K562 (cell line): ENCODE data around the gene SLC40A1. TPM values are rescaled to one million over a fixed set of nuclear protein-coding genes. Genes with fewer than 3 reads are reported as not detected.
A peak's percentile ranks its signal among the peaks of the same experiment; 100 is the strongest.

ENCODE experiments used
- BACH1 ChIP-seq: fragments of 200-800 bp; sonication (Bioruptor generic); IDR thresholded peaks from 2 replicates; pipeline ENCODE4 v1.6.1; 2016; ENCODE audit warnings: missing genetic modification characterization, missing compliant biosample characterization
- BRD9 ChIP-seq: fragments of 450-650 bp; IDR thresholded peaks from 2 replicates; pipeline ENCODE4 v1.6.1; 2018; ENCODE audit warnings: low read depth; ENCODE audit not compliant: partially characterized antibody
- CREB1 ChIP-seq, 2 experiments: sonication (generic) in 1 of 2; formaldehyde crosslinking in 1 of 2; IDR thresholded peaks; 2 replicates each; pipeline versions ENCODE4 v1.6.1 to v1.8.0; 2012 to 2022; ENCODE audit warnings: inconsistent platforms in 1 of 2, mild to moderate bottlenecking in 1 of 2, missing genetic modification reagents in 1 of 2, moderate library complexity in 1 of 2
- CREM ChIP-seq: IDR thresholded peaks from 2 replicates; pipeline ENCODE4 v1.6.1; 2014; ENCODE audit warnings: antibody characterized with exemption, low read depth
- EP400 ChIP-seq: fragments of 450-650 bp; IDR thresholded peaks from 2 replicates; pipeline ENCODE4 v1.6.1; 2017; ENCODE audit warnings: antibody characterized with exemption, mild to moderate bottlenecking, moderate library complexity
- GATA2 ChIP-seq: sonication (generic); formaldehyde crosslinking; IDR thresholded peaks from 2 replicates; pipeline ENCODE4 v1.4.0; 2020; ENCODE audit warnings: mild to moderate bottlenecking, missing genetic modification reagents
- KDM5B ChIP-seq: fragments of 200-600 bp; sonication (generic); IDR thresholded peaks from 2 replicates; pipeline ENCODE4 v1.6.1; 2012; ENCODE audit warnings: low read depth, mild to moderate bottlenecking, moderate library complexity, low read length, control low read depth, inconsistent platforms; ENCODE audit not compliant: insufficient replicate concordance
- MLX ChIP-seq, 2 experiments: fragments of 450-650 bp in 1 of 2; sonication (generic) in 1 of 2; formaldehyde crosslinking; conservative IDR thresholded peaks; 2 replicates each; pipeline versions ENCODE4 v1.4.0 to v1.8.1; 2020 to 2022; ENCODE audit warnings: mild to moderate bottlenecking in 1 of 2, missing genetic modification reagents in 1 of 2
- PML ChIP-seq: IDR thresholded peaks from 2 replicates; pipeline ENCODE4 v1.6.1; 2012; ENCODE audit warnings: low read length, inconsistent platforms
- RBM34 ChIP-seq: fragments of 200-400 bp; formaldehyde crosslinking; IDR thresholded peaks from 2 replicates; pipeline ENCODE4 v1.6.1; 2018; ENCODE audit warnings: low read length, borderline replicate concordance; ENCODE audit not compliant: insufficient read depth
- RBM39 ChIP-seq: fragments of 200-400 bp; formaldehyde crosslinking; optimal IDR thresholded peaks from 2 replicates; pipeline ENCODE3; 2018; ENCODE audit warnings: low read depth, low read length
- RNF2 ChIP-seq: sonication (generic); IDR thresholded peaks from 2 replicates; pipeline ENCODE4 v1.6.1; 2016
- STAT5A ChIP-seq: IDR thresholded peaks from 2 replicates; pipeline ENCODE4 v1.6.1; 2012; ENCODE audit warnings: low read length, inconsistent platforms, borderline replicate concordance
- TAL1 ChIP-seq: fragments of 450-650 bp; IDR thresholded peaks from 2 replicates; pipeline ENCODE4 v1.6.1; 2016; ENCODE audit warnings: mild to moderate bottlenecking
- TRIM24 ChIP-seq, 2 experiments: fragments of 450-650 bp; IDR thresholded peaks; 2 replicates each; pipeline ENCODE4 v1.6.1; 2016
- polyA plus RNA-seq, 8 experiments: library from polyadenylated mRNA; depleted of rRNA in 4 of 8; stranded (reverse) in 5 of 8; unstranded in 3 of 8; fragments of >200 nt; fragmentation: Nextera tagmentation in 2 of 8; fragmentation: Illumina TruSeq in 1 of 8; extraction: Ambion mirVana in 2 of 8; extraction: Trizol in 1 of 8; gene quantifications; 2 replicates each; pipeline versions ENCODE4 v1.2.1 to v1.2.3, GENCODE V29; 2011 to 2014; ENCODE audit warnings: inconsistent platforms in 1 of 8, missing spikeins in 1 of 8
- total RNA-seq, 7 experiments: library from RNA; depleted of rRNA in 6 of 7; stranded (reverse); fragments of >200 nt in 6 of 7; fragmentation: Illumina TruSeq in 2 of 7; extraction: Trizol in 2 of 7; gene quantifications; 2 replicates each; pipeline versions ENCODE4 v1.2.1 to v1.2.3, GENCODE V29; 2011 to 2021; ENCODE audit warnings: low replicate concordance in 1 of 7
- TF ChIP-seq, protein P1 (sequence below): IDR thresholded peaks from 2 replicates; pipeline ENCODE4 v1.6.1; 2011; ENCODE audit not compliant: insufficient read length; ENCODE audit errors: extremely low read depth
- TF ChIP-seq, protein P2 (sequence below): fragments of 450-650 bp; formaldehyde crosslinking; IDR thresholded peaks from 2 replicates; pipeline ENCODE4 v1.4.0; 2022; ENCODE audit warnings: missing genetic modification characterization

The SLC40A1 gene
- total and polyA plus RNA-seq, 9 of the 15 experiments (the other 6 are each of a cell fraction or from before 2014, with no cell fraction given) = 42.2 to 95.9 (median 54.9) TPM

DNA sequence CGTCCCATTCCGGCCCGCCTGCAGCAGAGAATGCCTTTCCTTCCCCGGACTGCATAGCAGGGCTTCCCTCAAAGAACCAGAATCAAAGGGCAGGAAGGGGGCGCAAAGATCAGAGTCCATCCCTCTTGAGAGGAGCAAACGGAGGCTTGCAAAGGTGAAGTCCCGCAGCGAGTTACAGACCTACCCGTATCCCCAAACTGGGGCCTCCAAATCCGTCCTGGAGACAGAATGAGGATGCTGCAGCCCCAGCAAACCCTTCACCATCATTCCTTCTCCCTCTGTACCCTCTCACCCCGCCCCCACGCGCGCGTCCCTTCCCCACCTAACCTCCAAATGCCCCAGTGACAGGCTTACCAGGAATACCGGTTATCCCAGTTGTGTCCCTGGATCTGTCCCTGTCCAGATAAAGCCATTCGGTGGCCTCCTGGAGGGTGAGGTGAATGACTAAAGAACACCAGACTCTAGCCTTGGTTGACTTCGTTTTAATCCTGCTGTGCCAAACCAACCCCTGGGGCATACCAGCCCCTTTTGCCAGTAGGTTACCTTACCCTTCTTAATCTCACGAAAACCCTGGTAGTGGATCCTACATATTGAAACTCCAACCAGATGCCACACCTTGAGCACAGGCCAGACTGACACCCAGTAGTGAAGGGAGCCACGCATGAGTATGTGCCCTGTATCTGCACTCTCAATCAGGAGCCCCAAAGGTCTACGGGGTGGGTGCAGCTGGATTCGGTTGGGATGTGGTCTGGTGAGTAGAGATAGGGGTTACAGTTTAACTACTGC lies 961 bp upstream of the SLC40A1 start (continued):
- no peak for TF ChIP-seq RBM39
- TF ChIP-seq, protein P1, sequence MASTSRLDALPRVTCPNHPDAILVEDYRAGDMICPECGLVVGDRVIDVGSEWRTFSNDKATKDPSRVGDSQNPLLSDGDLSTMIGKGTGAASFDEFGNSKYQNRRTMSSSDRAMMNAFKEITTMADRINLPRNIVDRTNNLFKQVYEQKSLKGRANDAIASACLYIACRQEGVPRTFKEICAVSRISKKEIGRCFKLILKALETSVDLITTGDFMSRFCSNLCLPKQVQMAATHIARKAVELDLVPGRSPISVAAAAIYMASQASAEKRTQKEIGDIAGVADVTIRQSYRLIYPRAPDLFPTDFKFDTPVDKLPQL = peak; percentile 7
- no peak for TF ChIP-seq BACH1 (tag)
- TF ChIP-seq EP400 = peak; percentile 57; the same call in 1 of the 2 replicates
- peak; percentile 95 for TF ChIP-seq RNF2
- TF ChIP-seq STAT5A = peak; percentile 74; the same call in 1 of the 2 replicates
- TF ChIP-seq KDM5B = peak; percentile 30
- peak; percentile 59 for TF ChIP-seq CREB1 (IDR thresholded peaks at IDR 0.05)
- TF ChIP-seq CREB1 (CRISPR knock-in tag; IDR thresholded peaks at IDR 0.05) = no peak
- TF ChIP-seq BRD9 = peak; percentile 77
- peak; percentile 68 for TF ChIP-seq CREM
- TF ChIP-seq RBM34 = no peak
- peak; percentile 84 for TF ChIP-seq TAL1
- peak in 1 of 2 experiments; percentile 46; a peak in 1 of 4 replicates for TF ChIP-seq TRIM24 (IDR thresholded peaks at IDR 0.05)
- TF ChIP-seq GATA2 = peak; percentile 94
- no peak for TF ChIP-seq MLX (CRISPR knock-in tag; conservative IDR thresholded peaks at IDR 0.05)
- TF ChIP-seq, protein P2, sequence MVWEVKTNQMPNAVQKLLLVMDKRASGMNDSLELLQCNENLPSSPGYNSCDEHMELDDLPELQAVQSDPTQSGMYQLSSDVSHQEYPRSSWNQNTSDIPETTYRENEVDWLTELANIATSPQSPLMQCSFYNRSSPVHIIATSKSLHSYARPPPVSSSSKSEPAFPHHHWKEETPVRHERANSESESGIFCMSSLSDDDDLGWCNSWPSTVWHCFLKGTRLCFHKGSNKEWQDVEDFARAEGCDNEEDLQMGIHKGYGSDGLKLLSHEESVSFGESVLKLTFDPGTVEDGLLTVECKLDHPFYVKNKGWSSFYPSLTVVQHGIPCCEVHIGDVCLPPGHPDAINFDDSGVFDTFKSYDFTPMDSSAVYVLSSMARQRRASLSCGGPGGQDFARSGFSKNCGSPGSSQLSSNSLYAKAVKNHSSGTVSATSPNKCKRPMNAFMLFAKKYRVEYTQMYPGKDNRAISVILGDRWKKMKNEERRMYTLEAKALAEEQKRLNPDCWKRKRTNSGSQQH (CRISPR knock-in tag) = no peak
- peak; percentile 82; the same call in 1 of the 2 replicates for TF ChIP-seq PML
